ENCODE results near the gene ZNF516.

The ZNF516 gene

GRCh38 chr18:76441002-76441667, 53.9 kb downstream of the ZNF516 start:
- DNase-seq = no peak

GRCh38 chr18:76437910-76438309, 57.1 kb downstream of the ZNF516 start:
- DNase-seq = no peak

GRCh38 chr18:76437011-76437410, 58.0 kb downstream of the ZNF516 start:
- DNase-seq = no peak

GRCh38 chr18:76436342-76436741, 58.7 kb downstream of the ZNF516 start:
- no peak for DNase-seq

GRCh38 chr18:76435316-76435989, 59.6 kb downstream of the ZNF516 start:
- DNase-seq = no peak

GRCh38 chr18:76434452-76434851, 60.6 kb downstream of the ZNF516 start:
- DNase-seq = no peak

GRCh38 chr18:76433788-76434187, 61.3 kb downstream of the ZNF516 start:
- DNase-seq = no peak

GRCh38 chr18:76432970-76433767, 61.9 kb downstream of the ZNF516 start:
- DNase-seq = no peak

GRCh38 chr18:76432274-76432755, 62.7 kb downstream of the ZNF516 start:
- DNase-seq = no peak

- DNase-seq = no peak
Observed at GRCh38 chr18:76431437-76432273, 63.4 kb downstream of the ZNF516 start.

GRCh38 chr18:76430636-76431035, 64.4 kb downstream of the ZNF516 start:
- DNase-seq = no peak

- DNase-seq = no peak
Observed at GRCh38 chr18:76429262-76430126, 65.5 kb downstream of the ZNF516 start.

GRCh38 chr18:76428396-76429261, 66.4 kb downstream of the ZNF516 start:
- no peak for DNase-seq

GRCh38 chr18:76426737-76427305, 68.2 kb downstream of the ZNF516 start:
- DNase-seq = no peak

GRCh38 chr18:76425146-76426131, 69.6 kb downstream of the ZNF516 start:
- no peak for DNase-seq

GRCh38 chr18:76422838-76423237, 72.2 kb downstream of the ZNF516 start:
- no peak for DNase-seq

- DNase-seq = no peak
Observed at GRCh38 chr18:76422121-76422520, 72.9 kb downstream of the ZNF516 start.

- no peak for DNase-seq
Observed at GRCh38 chr18:76421685-76422078, 73.4 kb downstream of the ZNF516 start.
